Posterior cingulate gyrus (tissue), 11 donors: ENCODE data around the gene BRD9.
"Not testable (repeated sequence)": the region's sequence is repeated elsewhere in the genome, so short reads cannot be mapped to it uniquely, and the experiment has no call there.

Source experiments
- DNase-seq, 10 donors: peaks; one replicate each; pipeline versions ENCODE4 v3.0.0 to v3.0.0-alpha.2; 2020 to 2021; ENCODE audit warnings: mixed read lengths in 3 of 10
- intact Hi-C: fragments of 100-400 bp; cut with DNase I; formaldehyde crosslinking; loops from one replicate; pipeline ENCODE4 v1.15.1; 2023

Gene BRD9

DNA sequence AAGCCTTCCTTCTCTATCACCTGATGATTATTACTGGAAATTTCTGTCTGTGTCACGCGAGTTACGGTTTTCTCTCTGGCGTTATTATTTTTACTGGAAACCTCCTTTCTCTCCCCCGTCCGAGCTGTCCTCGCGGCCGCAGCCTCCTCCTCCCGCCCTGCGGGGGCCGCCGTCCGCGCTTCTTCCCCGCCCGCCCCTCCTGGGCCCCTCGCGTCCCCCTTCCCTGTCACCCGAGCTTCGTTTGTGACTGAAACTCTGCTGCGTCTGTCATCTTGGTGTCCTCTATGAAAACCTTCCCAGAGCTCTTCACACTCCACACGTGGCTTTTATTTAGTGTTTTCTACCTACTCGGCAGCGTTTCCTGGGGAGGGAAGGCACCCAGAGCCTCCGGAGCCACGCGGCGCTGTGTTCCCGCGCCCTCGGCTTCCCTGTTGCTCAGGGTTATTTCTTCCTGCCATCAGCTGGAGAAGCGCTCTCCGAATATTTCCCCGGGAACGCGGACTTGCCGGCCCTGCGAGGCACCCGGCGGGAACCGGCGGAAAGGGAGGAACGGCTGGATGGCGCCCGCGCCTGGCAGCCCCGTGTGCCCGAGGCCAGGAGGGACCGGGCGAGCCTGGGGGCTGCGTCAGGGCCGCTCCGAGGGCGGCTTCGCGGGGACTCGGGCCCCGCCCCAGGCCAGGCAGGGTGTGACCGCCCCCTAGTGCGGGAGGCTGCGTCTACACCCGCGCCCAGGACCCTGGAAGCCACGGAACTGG lies 34.0 kb upstream of the BRD9 start:
- intact Hi-C loops: loop anchor here (10.0 kb wide), 2 partner anchors 238 to 718 kb away; no protein-coding TSS in a partner anchor

GRCh38 chr5:923281-923873 lies 30.8 kb upstream of the BRD9 start:
- peak in 7 of 10 donors; percentile 62 to 94 (median 66) for DNase-seq
- intact Hi-C loops: loop anchor here (10.0 kb wide), 2 partner anchors 241 to 721 kb away; no protein-coding TSS in a partner anchor

More for the DNA sequence above, 34.0 kb upstream of the BRD9 start:
- peak in 3 of 10 donors; percentile 36 to 85 (median 83) for DNase-seq

DNA sequence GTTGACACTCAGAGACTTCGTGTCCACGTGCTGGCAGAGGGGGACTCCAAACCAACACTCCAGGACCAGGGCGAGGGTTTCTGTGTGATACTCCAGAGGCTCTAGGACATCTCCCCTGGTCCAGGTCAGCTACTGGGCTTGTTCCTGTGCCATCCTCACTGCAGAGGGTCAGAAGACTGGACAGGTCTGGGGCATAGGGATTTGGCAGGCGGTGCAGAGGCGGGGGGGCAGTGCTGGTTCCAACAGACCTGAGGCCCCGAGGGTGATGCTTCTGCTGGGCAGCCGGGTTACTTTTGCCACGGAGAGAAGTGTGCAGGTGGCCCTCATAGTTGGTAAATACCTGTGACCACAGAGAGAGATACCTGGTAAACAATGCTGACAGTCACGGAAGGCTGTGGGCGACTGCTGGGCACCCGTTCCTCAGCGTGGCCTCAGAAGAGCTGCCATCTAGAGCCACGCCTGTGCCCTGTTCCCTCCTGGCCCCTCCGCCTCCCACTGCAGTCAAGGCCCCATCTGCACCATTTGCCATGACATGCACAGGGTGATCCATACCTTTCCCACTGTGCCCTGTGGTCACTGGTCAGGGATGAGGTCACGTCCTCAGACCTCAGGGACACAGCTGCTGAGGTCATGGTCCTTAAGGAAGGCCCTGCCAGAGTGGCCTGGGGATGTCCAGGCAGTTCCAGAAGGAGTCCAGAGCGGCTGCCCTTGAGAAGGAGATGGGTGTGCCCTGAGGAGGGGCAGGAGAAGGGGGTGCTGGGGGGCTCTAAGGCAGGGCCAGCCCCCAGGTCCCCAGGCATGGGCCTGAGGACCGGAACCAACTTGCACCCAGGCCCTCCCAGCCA lies 30.1 kb upstream of the BRD9 start:
- intact Hi-C loops: loop anchor here (10.0 kb wide), 2 partner anchors 242 to 722 kb away; no protein-coding TSS in a partner anchor
- no peak for DNase-seq

DNA sequence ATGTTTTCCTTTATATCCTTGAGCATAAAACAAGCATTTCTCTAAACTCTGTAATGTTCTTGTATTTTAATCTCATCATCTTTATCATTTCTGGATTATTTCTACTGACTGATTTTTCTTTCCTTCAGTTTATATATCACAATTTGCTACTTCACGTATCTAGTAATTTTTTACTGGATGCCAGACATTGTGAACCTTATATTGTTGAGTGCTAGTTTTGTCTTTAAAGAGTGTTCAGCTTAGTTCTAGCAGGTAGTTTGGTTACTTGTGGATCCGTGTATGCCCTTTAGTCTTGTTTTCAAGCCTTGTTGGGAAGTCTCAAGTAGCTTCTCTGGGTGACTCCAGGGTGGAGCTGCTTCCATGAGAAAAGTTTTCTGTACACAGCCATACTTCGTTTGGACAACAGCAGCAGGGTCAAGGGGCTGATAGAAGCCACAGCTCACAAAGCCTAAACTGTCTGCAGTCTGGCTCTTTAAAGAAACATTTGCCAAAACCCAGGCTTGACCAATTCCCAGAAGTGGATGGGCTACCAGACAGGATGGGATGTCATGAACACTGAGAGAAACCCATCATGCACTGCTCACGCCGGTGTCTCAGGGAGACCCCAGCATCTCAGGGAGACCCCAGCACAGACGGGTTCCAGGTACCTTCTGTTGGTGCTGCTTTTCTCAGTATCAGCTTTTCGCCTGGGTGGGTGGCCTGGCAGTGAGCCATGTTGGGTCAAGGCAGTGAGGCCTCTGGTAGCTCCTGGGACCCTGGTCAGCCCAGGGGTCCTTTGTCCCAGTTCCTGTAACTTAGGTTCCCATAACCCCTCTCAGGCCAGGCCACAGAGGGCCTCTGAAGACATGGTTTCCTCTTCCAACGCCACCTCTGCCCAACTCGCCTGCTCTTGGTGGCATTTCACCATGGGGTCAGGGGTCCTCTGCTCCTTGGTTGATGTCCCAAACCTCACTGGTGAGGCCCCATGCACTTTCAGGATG lies 29.1 kb upstream of the BRD9 start:
- no peak for DNase-seq
- intact Hi-C loops: loop anchor here (10.0 kb wide), 2 partner anchors 243 to 723 kb away; no protein-coding TSS in a partner anchor

GRCh38 chr5:920321-920720 lies 27.7 kb upstream of the BRD9 start:
- DNase-seq: no peak
- intact Hi-C loops: loop anchor here (10.0 kb wide), 2 partner anchors 244 to 724 kb away; no protein-coding TSS in a partner anchor

- DNase-seq: no peak
- intact Hi-C loops: no loop called here
These were observed 26.9 kb upstream of the BRD9 start for GRCh38 chr5:919356-920000.

- intact Hi-C loops: not testable (repeated sequence)
These were observed 26.1 kb upstream of the BRD9 start for GRCh38 chr5:918717-919116.

DNA sequence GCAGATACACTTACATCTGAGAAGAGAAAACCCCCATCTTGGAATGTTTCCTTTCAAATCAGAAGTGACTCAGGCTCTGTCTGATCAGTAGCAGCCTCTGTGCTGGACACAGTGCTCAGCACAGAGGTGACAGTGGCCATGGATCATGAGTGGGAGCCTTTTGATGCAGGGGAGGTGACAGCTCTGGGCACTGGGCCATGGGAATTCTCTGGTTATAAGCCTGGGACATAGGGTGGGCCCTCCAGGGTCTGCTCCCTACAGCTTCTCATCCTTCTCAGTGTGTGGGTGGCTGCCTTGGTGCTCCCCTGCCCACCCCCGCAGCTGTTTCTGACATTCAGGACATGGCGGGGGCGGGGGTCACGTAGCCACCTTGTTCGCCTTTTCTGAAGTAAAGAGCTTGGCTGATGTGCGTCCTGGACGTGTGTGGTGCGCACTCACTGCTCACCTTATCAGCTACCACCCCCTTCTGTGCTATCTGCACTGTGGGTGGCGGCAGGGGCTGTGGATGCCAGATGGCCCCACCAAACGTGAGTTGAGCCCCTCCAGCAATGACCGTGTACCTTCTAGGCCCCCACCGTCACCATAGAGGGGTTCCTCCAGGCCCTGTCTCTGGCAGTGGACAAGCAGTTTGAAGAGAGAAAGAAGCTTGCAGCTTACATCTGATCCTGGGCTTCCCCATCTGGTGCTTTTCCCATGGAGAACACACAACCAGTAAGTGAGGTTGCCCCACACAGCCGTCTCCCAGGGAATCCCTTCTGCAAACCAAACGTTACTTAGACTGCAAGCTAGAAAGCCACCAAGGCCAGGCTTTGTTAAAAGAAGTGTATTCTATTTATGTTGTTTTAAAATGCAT lies 24.1 kb upstream of the BRD9 start:
- DNase-seq: peak in 1 of 10 donors; percentile 51
- intact Hi-C loops: no loop called here

More at GRCh38 chr5:918717-919116, 26.1 kb upstream of the BRD9 start:
- DNase-seq: not testable (repeated sequence)

DNA sequence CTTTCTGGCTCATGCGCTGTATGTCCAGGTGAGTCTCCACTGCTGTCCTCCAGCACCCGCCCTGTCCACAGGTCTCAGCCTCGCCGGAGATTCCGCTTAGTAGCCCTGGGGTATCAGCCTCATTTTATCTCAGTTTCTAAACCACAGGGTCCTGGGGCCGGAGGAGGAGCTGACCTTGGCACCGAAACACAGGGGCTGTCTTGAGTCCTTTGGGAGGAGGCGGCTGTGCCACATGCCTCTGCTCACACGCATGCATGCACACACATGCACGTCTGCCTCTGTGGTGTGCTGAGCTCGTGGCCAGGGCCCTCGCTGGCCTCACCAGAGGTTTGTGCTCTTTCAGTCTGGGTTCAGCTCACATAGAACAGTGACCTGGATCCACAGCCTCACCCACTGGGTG lies 23.3 kb upstream of the BRD9 start:
- peak in 1 of 10 donors; percentile 55 for DNase-seq
- intact Hi-C loops: no loop called here

- intact Hi-C loops: not testable (repeated sequence)
These were observed 22.7 kb upstream of the BRD9 start for GRCh38 chr5:915346-915745.

GRCh38 chr5:914612-915011 lies 22.0 kb upstream of the BRD9 start:
- intact Hi-C loops: no loop called here
- no peak for DNase-seq

More at GRCh38 chr5:915346-915745, 22.7 kb upstream of the BRD9 start:
- DNase-seq: peak in 1 of 10 donors; percentile 42

- peak in 1 of 10 donors; percentile 62 for DNase-seq
- intact Hi-C loops: no loop called here
These were observed 21.6 kb upstream of the BRD9 start for GRCh38 chr5:914174-914573.

DNA sequence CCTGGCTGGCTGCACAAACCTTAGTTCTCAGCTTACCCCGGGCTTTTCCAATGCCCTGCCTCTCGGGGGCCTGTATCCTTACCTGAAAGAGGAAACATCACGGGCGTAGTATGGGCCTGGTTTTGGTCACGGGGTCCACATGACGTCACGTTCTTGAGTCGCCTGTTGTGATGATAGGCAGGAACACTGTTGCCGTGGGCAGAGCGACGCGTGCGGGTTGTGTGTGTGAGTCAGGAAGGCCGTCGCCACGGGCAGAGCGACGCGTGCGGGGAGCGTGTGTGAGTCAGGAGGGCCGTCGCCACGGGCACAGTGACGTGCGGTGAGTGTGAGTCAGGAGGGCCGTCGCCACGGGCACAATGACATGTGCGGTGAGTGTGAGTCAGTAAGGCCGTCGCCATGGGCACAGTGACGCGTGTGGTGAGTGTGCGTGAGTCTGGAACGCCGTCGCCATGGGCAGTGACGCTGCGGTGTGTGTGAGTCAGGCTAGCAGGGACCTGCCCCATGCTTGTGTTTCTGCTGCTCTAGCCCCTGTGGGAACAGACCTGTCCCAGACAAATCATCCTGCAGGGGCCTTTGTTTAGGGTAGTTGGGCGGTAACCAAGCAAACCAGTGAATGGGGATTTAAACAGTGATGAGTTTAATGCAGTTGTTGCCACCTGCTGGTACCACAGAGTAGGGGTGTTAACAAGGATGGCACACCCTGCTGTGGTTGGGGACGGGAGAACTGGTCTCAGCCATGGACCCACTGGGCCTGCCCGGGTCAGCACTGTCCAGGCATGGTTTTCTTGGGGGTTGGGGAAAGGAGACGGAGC lies 19.9 kb upstream of the BRD9 start:
- intact Hi-C loops: no loop called here
- peak in 8 of 10 donors; percentile 47 to 96 (median 76) for DNase-seq

GRCh38 chr5:911601-912000 lies 19.0 kb upstream of the BRD9 start:
- intact Hi-C loops: no loop called here
- DNase-seq: no peak

- DNase-seq: no peak
- intact Hi-C loops: no loop called here
These were observed 18.2 kb upstream of the BRD9 start for GRCh38 chr5:910769-911160.

- intact Hi-C loops: loop anchor here (10.0 kb wide), 2 partner anchors 435 to 595 kb away; no protein-coding TSS in a partner anchor
- no peak for DNase-seq
These were observed 17.6 kb upstream of the BRD9 start for GRCh38 chr5:909994-910768.
